Measurements from ENCODE around the gene C5orf24.
"Not testable (repeated sequence)": the region's sequence is repeated elsewhere in the genome, so short reads cannot be mapped to it uniquely, and the experiment has no call there.

C5orf24 gene

GRCh38 chr5:134845852-134846640, at the start of gene C5orf24:
TSS of gene C5orf24 (plus strand) at chr5:134845968. CDS start at chr5:134854901, 8,933 bp downstream.
- ATAC-seq = peak; percentile 97

GRCh38 chr5:134798468-134798867, 47.3 kb upstream of the C5orf24 start:
- peak; percentile 33 to 38 for ATAC-seq

GRCh38 chr5:134803821-134804220, 41.9 kb upstream of the C5orf24 start:
- no peak for ATAC-seq

- ATAC-seq = peak; percentile 84 to 87
Observed at GRCh38 chr5:134813407-134813806, 32.4 kb upstream of the C5orf24 start.

GRCh38 chr5:134813827-134814226, 31.9 kb upstream of the C5orf24 start:
- peak in 1 of 2 donors; percentile 24 for ATAC-seq

GRCh38 chr5:134817006-134817405, 28.8 kb upstream of the C5orf24 start:
- ATAC-seq = no peak

GRCh38 chr5:134818776-134819175, 27.0 kb upstream of the C5orf24 start:
- ATAC-seq = no peak

GRCh38 chr5:134819407-134819963, 26.3 kb upstream of the C5orf24 start:
- no peak for ATAC-seq

GRCh38 chr5:134821841-134822240, 23.9 kb upstream of the C5orf24 start:
- ATAC-seq = no peak

GRCh38 chr5:134824681-134825080, 21.1 kb upstream of the C5orf24 start:
- ATAC-seq = no peak

- ATAC-seq = no peak
Observed at GRCh38 chr5:134825212-134825611, 20.6 kb upstream of the C5orf24 start.

GRCh38 chr5:134833340-134834032, 12.3 kb upstream of the C5orf24 start:
- no peak for ATAC-seq

- no peak for ATAC-seq
Observed at GRCh38 chr5:134835623-134836022, 10.1 kb upstream of the C5orf24 start.

GRCh38 chr5:134837530-134838181, 8.1 kb upstream of the C5orf24 start:
- no peak for ATAC-seq

- ATAC-seq = not testable (repeated sequence)
Observed at GRCh38 chr5:134838361-134838760, 7.4 kb upstream of the C5orf24 start.

- no peak for ATAC-seq
Observed at GRCh38 chr5:134840811-134841210, 5.0 kb upstream of the C5orf24 start.

- no peak for ATAC-seq
Observed at GRCh38 chr5:134844252-134844651, 1.5 kb upstream of the C5orf24 start.

GRCh38 chr5:134845335-134845851, 375 bp upstream of the C5orf24 start:
- ATAC-seq = no peak

- peak; percentile 2 to 5 for ATAC-seq
Observed at GRCh38 chr5:134846641-134846960, 833 bp downstream of the C5orf24 start.

- not testable (repeated sequence) for ATAC-seq
Observed at GRCh38 chr5:134849434-134849933, 3.7 kb downstream of the C5orf24 start.

- ATAC-seq = no peak
Observed at GRCh38 chr5:134851307-134851923, 5.6 kb downstream of the C5orf24 start.

GRCh38 chr5:134856465-134856864, 10.7 kb downstream of the C5orf24 start:
- not testable (repeated sequence) for ATAC-seq

All from activated CD4-positive, CD25-positive, alpha-beta regulatory T cell treated with anti-CD3 and anti-CD28 coated beads, Interleukin-2, amount 50 U/mL, for 24 hours (primary cell).